Pancreas (tissue), 10 donors: ENCODE results near the gene BZW2. TPM values are rescaled to one million over a fixed set of nuclear protein-coding genes. Genes with fewer than 3 reads are reported as not detected.

ENCODE experiments used
- ATAC-seq, 4 donors: fragments of 200-7000 bp; cut with Tn5 transposase; one replicate each; pipeline versions ENCODE4 v1.8.0 to v1.9.1; 2020; ENCODE audit warnings: mild to moderate bottlenecking in 4 of 4, moderate library complexity in 4 of 4
- DNase-seq, 6 donors: peaks; one replicate each; pipeline ENCODE4 v3.0.0-alpha.2; 2020
- FAIRE-seq: peaks from 2 replicates; lab custom pipeline; 2012; peaks lifted over from hg19 to GRCh38; lab: Jason Lieb, UNC
- H3K27ac ChIP-seq, 4 donors: fragments of 200-600 bp; sonication (generic); 1 replicate in 3 of 4; 2 replicates in 1 of 4; pipeline versions ENCODE4 v1.5.0 to v1.8.0; 2020
- H3K27me3 ChIP-seq, 4 donors: fragments of 200-600 bp; one replicate each; pipeline ENCODE4 v1.8.0; 2021
- H3K36me3 ChIP-seq, 3 donors: fragments of 200-600 bp; sonication (generic) in 1 of 3; one replicate each; pipeline versions ENCODE4 v1.5.0 to v1.8.0; 2020 to 2021
- H3K4me1 ChIP-seq, 3 donors: fragments of 200-600 bp; one replicate each; pipeline ENCODE4 v1.8.0; 2021
- H3K4me3 ChIP-seq, 4 donors: fragments of 200-600 bp; sonication (generic) in 2 of 4; one replicate each; pipeline versions ENCODE4 v1.5.0 to v1.8.0; 2020 to 2021
- H3K9me3 ChIP-seq, 4 donors: fragments of 200-600 bp; one replicate each; pipeline ENCODE4 v1.8.0; 2021
- CTCF ChIP-seq, 4 donors: fragments of 200-600 bp; sonication (generic) in 3 of 4; IDR thresholded peaks; one replicate each; pipeline versions ENCODE4 v1.5.0 to v1.8.0; 2021; ENCODE audit warnings: antibody characterized with exemption in 4 of 4
- WGBS, 2 donors: extraction: QIAGEN DNeasy Blood & Tissue Kit; methylation state at CpG; one replicate each; pipeline ENCODE4 v1.1.7; 2013; 5-methylcytosine and 5-hydroxymethylcytosine counted together
- intact Hi-C, 3 donors: fragments of 100-400 bp; cut with DNase I; formaldehyde crosslinking; loops; one replicate each; pipeline versions ENCODE4 v1.11.1 to v1.14.2; 2022
- polyA plus RNA-seq, 2 donors: library from polyadenylated mRNA; stranded (reverse); fragments of 200-250 nt; gene quantifications; one replicate each; pipeline ENCODE4 v1.2.3, GENCODE V29; 2013
- total RNA-seq, 6 donors: library from RNA; stranded (reverse); fragmentation: NEBNext Ultra II Directional in 4 of 6; extraction: Animal tissue kit (Norgen Biotek cat#: 25700) in 4 of 6; gene quantifications; one replicate each; pipeline versions ENCODE4 v1.2.1 to v1.2.4, GENCODE V29; 2021 to 2023
- donor health status: healthy with polysubstance abuse.
- donor health status: DM: no; HTN: no; CAD: no; lungs with moderate emphysema.
- donor health status: DM: no; HTN: no; CAD: no.
- donor health status: control.
- donor health status: control.
- donor health status: Bipolar disorder and iron deficiency.
- donor health status: DM: yes; HTN: yes; CAD: no.
- donor health status: DM: no; HTN: no; CAD: no.
- donor health status: DM: no; HTN: no; CAD: no.
- donor health status: DM: yes; HTN: yes; CAD: no.

BZW2 gene
- total and polyA plus RNA-seq, 8 donors, result 10.5 to 29.9 (median 18.2) TPM

GRCh38 chr7:16732828-16733227 lies 86.8 kb downstream of the BZW2 start:
- FAIRE-seq, result no peak
- 97 to 98% methylated on average over 4 of the region's 4 CpGs for WGBS, 2 donors

GRCh38 chr7:16734148-16734726 lies 88.3 kb downstream of the BZW2 start:
- no peak for ATAC-seq

More at GRCh38 chr7:16732828-16733227, 86.8 kb downstream of the BZW2 start:
- Histone ChIP-seq H3K36me3 (no peaks in the 10 kb centered on the region), H3K9me3 (no peaks in the 10 kb centered on the region), H3K4me3 (no peak overlapping the region), H3K27ac (no peak overlapping the region), H3K27me3 (no peaks in the 10 kb centered on the region), H3K4me1 (no peaks in the 10 kb centered on the region)
- DNase-seq (no peak), ATAC-seq (no peak)
- no peak for TF ChIP-seq CTCF (IDR thresholded peaks at IDR 0.05)
- intact Hi-C loops, result no loop called here

DNA sequence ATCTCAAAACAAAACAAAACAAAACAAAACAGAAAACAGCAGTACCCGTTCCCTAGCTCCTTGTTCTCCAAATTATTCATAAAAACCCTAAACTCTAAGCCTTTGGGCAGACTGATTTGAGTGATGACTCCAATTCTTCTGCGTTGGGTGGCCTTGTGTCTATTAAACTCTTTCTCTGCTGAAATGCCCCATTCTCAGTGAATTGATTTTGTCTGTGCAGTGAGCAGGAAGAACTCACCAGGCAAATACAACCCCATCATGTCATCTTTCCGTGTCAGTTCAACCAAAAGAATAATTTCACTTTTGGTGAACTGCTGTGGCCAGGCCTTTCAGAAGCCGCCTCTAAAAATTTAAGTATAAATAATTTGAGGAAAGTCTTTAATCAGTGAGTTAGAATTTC lies 89.0 kb downstream of the BZW2 start:
- FAIRE-seq (no peak), ATAC-seq (no peak), DNase-seq (no peak)
- Histone ChIP-seq H3K27ac (no peak overlapping the region), H3K27me3 (no peaks in the 10 kb centered on the region), H3K9me3 (no peaks in the 10 kb centered on the region), H3K4me1 (no peaks in the 10 kb centered on the region), H3K36me3 (no peaks in the 10 kb centered on the region), H3K4me3 (no peak overlapping the region)
- TF ChIP-seq CTCF (IDR thresholded peaks at IDR 0.05), result no peak
- 77 to 89% methylated on average over 4 of the region's 4 CpGs for WGBS, 2 donors
- intact Hi-C loops, result no loop called here

More at GRCh38 chr7:16734148-16734726, 88.3 kb downstream of the BZW2 start:
- DNase-seq (no peak), FAIRE-seq (no peak)
- no peak for TF ChIP-seq CTCF (IDR thresholded peaks at IDR 0.05)
- Histone ChIP-seq H3K36me3 (no peaks in the 10 kb centered on the region), H3K4me3 (no peak overlapping the region), H3K27me3 (no peaks in the 10 kb centered on the region), H3K27ac (no peak overlapping the region), H3K4me1 (no peaks in the 10 kb centered on the region), H3K9me3 (no peaks in the 10 kb centered on the region)
- intact Hi-C loops, result no loop called here
- WGBS, 2 donors, result 94% methylated on average over 7 of the region's 7 CpGs

DNA sequence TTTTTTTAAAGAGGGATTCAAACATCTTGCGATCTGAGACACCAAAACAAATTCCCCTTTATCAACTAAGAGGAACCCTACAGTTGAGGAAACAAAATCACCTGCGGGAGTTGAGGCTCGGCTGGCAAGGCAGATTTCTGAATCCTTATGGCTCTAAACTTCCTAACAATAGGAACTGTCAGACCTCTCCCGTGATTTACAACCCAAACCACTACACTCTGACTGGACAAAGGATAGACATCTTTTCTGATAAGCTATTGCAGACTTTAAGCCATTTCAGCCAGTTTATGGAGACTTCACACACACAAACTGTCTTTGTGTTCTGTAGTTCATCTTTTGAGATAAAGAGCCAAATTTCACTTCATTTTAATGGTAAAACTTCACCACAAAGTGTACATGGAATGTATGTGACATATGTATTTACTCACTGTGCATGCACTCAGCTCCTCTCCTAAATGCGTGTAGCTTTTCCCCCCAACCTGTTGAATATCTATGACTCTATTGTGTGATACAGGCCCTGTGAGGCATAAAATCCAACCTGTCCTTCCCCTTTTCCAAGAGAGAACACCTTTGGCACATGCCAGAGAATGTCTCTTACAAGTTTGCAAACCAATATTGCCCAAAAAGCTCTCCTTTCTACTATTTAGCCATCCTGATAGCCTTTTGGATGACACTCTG lies 92.2 kb downstream of the BZW2 start:
- Histone ChIP-seq H3K4me1 (peaks cover 0 to 6% (median 0%) of the 10 kb centered on the region in 3 donors), H3K9me3 (no peaks in the 10 kb centered on the region), H3K27me3 (no peaks in the 10 kb centered on the region), H3K36me3 (no peaks in the 10 kb centered on the region), H3K27ac (no peak overlapping the region), H3K4me3 (no peak overlapping the region)
- WGBS, 2 donors, result 89 to 92% methylated on average over 5 of the region's 5 CpGs
- intact Hi-C loops, result no loop called here
- TF ChIP-seq CTCF (IDR thresholded peaks at IDR 0.05), result no peak
- no peak for FAIRE-seq
- ATAC-seq, result no peak
- DNase-seq, result no peak
